Activated CD4-positive, alpha-beta memory T cell treated with anti-CD3 and anti-CD28 coated beads, Interleukin-2, amount 10 ng/mL, durations not matched to agents 7 days and 5 days (primary cell): ENCODE data around the gene LRRC71. TPM values are rescaled to one million over a fixed set of nuclear protein-coding genes. Genes with fewer than 3 reads are reported as not detected.

Source experiments
- CTCF ChIA-PET: fragments of 350-600 bp; sonication (Branson Sonifier 250); formaldehyde crosslinking; loops from one replicate; lab custom pipeline; 2021; ENCODE audit warnings: antibody characterized with exemption, inconsistent platforms; lab: Charles Lee
- POLR2A ChIA-PET: fragments of 350-600 bp; sonication (Branson Sonifier 250); formaldehyde crosslinking; loops from one replicate; lab custom pipeline; 2021; ENCODE audit warnings: antibody characterized with exemption; lab: Charles Lee
- DNase-seq: peaks from one replicate; pipeline ENCODE4 v3.0.0-alpha.2; 2020
- H3K27ac Mint-ChIP-seq: one replicate; pipeline ENCODE4 v1.8.0; 2021; ENCODE audit warnings: mild to moderate bottlenecking, mixed read lengths
- H3K27me3 Mint-ChIP-seq: one replicate; pipeline ENCODE4 v1.8.0; 2021; ENCODE audit warnings: mixed read lengths
- H3K36me3 Mint-ChIP-seq: one replicate; pipeline ENCODE4 v1.8.0; 2021; ENCODE audit warnings: low read depth, mixed read lengths
- H3K4me1 Mint-ChIP-seq: one replicate; pipeline ENCODE4 v1.8.0; 2021; ENCODE audit warnings: mixed read lengths
- H3K4me3 Mint-ChIP-seq: one replicate; pipeline ENCODE4 v1.8.0; 2021; ENCODE audit warnings: mild to moderate bottlenecking, mixed read lengths
- H3K9me3 Mint-ChIP-seq: one replicate; pipeline ENCODE4 v1.8.0; 2021; ENCODE audit warnings: mixed read lengths
- total RNA-seq, 2 experiments: library from RNA; stranded (reverse); gene quantifications; one replicate each; pipeline ENCODE4 v1.2.3, GENCODE V29; 2021

The LRRC71 gene
- total RNA-seq, 2 experiments from 2014 or later: not detected

DNA sequence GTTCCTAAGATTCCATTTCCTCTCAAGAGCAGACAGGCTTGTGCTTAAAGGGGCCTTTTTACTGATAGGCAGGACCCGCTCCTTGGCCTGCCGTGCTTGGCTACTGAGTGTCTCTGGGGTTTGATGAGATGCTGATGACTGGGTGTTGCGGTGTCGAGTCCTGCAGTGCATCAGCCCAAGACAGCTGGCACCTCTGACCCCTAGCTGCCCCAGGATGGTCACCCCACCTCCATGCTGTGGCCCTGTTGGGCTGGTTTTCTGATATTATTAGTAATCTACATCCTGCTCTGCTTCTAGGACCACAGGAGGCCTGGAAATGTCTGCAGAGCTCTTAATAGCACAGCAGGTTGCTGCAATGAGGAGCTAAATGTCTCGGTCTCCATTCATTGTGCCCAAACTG, 28.7 kb downstream of the LRRC71 start:
- Mint-ChIP-seq H3K4me1 (no peaks in the 10 kb centered on the region), H3K36me3 (peaks cover 12% of the 10 kb centered on the region), H3K9me3 (no peaks in the 10 kb centered on the region), H3K27me3 (peaks cover 2% of the 10 kb centered on the region), H3K27ac (no peak overlapping the region), H3K4me3 (no peak overlapping the region)
- no peak for DNase-seq
- CTCF ChIA-PET: interaction anchor here (1.1 to 1.7 kb wide), 2 partner anchors 15 to 125 kb away, joined by 3 to 5 read pairs; no protein-coding TSS in a partner anchor
- POLR2A ChIA-PET: interaction anchor here (0.9 kb wide), 1 partner anchor 28 kb away, joined by 3 read pairs; no protein-coding TSS in a partner anchor

DNA sequence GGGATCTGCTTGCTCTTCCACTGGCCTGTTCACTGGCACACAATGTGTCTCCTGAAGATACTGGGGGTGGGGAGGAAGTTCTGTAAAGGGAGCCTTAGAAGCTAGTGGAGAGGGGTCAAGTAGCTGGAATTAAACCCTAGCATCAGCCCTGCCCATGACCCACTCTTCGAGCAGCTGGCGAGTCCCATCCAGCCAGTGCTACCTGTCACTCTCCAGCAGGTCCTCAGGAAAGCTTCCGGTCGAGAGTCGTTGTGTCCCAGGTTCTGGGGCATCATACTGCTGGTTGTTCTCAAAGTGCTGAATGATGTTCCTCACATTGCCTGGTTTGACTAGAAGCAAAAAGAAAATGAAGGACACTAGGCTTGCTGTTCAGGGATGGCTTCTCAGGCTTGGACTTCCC, 30.9 kb downstream of the LRRC71 start:
- CTCF ChIA-PET: no interaction called here
- no peak overlapping the region for H3K27ac Mint-ChIP-seq
- H3K4me3 Mint-ChIP-seq: no peak overlapping the region
- H3K27me3 Mint-ChIP-seq: peaks cover 2% of the 10 kb centered on the region
- DNase-seq: no peak
- POLR2A ChIA-PET: no interaction called here
- no peaks in the 10 kb centered on the region for H3K4me1 Mint-ChIP-seq
- no peaks in the 10 kb centered on the region for H3K9me3 Mint-ChIP-seq
- peaks cover 5% of the 10 kb centered on the region for H3K36me3 Mint-ChIP-seq

DNA sequence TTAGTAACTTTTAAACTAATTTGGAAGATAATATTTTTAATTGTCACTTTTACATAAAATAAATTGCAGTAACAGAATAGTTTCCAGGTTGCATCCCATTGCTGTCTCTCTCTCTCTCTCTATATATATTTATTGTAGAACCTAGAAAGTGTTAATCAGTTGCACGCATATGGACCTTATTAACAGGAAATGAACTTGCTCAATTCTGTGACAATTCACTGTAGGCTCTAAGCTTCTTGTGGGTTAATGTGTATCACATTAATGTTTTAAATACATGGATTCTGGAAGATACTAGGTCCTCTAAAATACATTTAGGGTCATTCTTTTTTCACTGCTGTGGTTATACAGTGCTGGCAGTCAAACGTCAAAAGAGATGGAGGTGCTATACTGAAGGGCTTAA, 33.1 kb downstream of the LRRC71 start:
- H3K27me3 Mint-ChIP-seq: peaks cover 2% of the 10 kb centered on the region
- H3K4me3 Mint-ChIP-seq: no peak overlapping the region
- no peak for DNase-seq
- ChIA-PET CTCF (no interaction called here), POLR2A (no interaction called here)
- peaks cover 7% of the 10 kb centered on the region for H3K4me1 Mint-ChIP-seq
- H3K27ac Mint-ChIP-seq: no peak overlapping the region
- no peaks in the 10 kb centered on the region for H3K9me3 Mint-ChIP-seq
- peaks cover 7% of the 10 kb centered on the region for H3K36me3 Mint-ChIP-seq

DNA sequence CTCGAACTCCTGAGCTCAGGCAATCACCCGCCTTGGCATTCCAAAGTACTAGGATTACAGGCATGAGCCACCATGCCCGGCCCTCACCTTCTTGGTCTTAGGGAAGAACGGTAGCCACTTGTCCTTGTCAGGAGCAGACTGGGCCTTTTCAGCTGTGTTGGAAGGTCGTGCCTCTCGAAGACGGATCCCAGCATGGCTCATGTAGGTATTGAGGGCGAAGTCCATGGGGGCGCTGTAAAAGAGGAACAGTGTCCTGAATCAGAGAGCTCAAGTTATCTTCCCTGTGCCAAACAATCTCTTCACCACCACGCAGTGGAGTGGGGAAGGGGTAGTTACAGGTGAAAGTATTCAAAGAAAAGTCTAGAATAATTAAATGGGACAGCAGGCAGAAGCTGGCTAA, 35.9 kb downstream of the LRRC71 start:
- no peak for DNase-seq
- no peaks in the 10 kb centered on the region for H3K27me3 Mint-ChIP-seq
- peaks cover 16% of the 10 kb centered on the region for H3K4me1 Mint-ChIP-seq
- POLR2A ChIA-PET: no interaction called here
- no peak overlapping the region for H3K27ac Mint-ChIP-seq
- no peaks in the 10 kb centered on the region for H3K9me3 Mint-ChIP-seq
- peaks cover 8% of the 10 kb centered on the region for H3K36me3 Mint-ChIP-seq
- CTCF ChIA-PET: no interaction called here
- H3K4me3 Mint-ChIP-seq: no peak overlapping the region

DNA sequence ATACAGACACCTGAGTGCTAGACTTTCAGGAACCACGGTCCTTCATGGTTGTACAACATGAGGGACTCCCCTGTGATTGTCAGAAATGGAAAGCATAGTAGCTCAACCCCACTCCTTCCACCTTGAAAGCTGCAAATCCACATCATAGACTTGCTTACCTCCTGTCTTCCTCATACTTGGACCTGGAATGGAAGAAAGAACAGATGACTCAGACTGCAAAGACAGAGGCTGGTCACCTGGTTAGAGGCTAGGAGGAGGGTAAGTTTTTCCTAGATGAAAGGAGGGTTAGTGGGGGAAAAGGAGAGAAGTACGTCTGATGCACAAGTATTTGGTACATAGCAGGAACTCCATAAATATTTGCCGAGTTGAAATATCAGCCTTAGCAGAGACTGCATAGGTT, 37.2 kb downstream of the LRRC71 start:
- DNase-seq: no peak
- Mint-ChIP-seq H3K4me3 (no peak overlapping the region), H3K36me3 (peaks cover 12% of the 10 kb centered on the region), H3K27me3 (no peaks in the 10 kb centered on the region), H3K9me3 (no peaks in the 10 kb centered on the region), H3K27ac (no peak overlapping the region), H3K4me1 (peaks cover 26% of the 10 kb centered on the region)
- CTCF ChIA-PET: no interaction called here
- POLR2A ChIA-PET: no interaction called here

DNA sequence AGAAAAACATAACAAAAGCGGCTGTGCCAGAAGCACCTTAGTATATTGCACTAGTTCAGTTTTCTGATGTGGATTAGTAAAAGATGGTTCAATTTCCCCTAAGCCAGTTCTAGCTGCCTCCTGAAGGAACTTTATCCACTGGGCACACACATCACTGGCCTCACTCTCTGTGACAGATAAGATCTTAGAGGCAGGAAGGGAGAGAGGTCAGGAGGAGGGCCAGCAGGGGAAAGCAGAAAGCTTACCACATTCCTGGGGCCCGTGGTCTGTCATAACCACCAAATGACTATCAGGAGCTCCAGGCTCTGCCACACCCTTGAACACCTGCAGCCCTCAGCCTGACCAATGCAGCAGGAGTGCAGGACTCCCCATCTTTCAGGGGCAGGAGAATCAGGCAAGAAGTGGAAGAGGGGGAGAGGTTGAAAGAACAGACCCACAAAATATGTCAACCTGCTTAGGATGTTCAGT, 37.8 kb downstream of the LRRC71 start:
- Mint-ChIP-seq H3K4me3 (no peak overlapping the region), H3K9me3 (no peaks in the 10 kb centered on the region), H3K4me1 (peaks cover 31% of the 10 kb centered on the region), H3K27ac (no peak overlapping the region), H3K36me3 (peaks cover 12% of the 10 kb centered on the region), H3K27me3 (no peaks in the 10 kb centered on the region)
- no peak for DNase-seq
- ChIA-PET POLR2A (interaction anchor here (0.6 kb wide), 1 partner anchor 19 kb away, joined by 3 read pairs; no protein-coding TSS in a partner anchor), CTCF (interaction anchor here (1.0 to 2.7 kb wide), 3 partner anchors 12 to 269 kb away, joined by 3 to 12 read pairs (median 6); no protein-coding TSS in a partner anchor)

DNA sequence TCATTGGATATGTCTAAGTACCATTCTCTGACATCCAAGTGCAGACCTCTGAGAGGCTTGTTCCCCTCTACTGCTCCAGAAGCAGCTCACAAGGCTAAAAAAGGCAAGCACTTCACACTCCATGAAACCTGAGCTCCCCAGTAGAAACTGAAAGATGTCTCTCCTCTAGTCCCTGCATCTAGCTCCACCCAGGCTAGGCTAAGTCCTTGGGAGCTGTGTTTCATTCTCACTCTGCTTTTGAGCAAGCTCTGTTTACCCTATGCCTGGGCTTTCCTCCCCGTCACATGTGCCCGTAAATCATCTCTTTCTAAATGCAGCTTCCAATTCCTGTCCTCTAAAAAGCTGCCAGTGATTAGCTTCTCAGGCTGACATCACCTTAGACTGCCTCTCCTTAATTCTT, 39.0 kb downstream of the LRRC71 start:
- H3K27ac Mint-ChIP-seq: no peak overlapping the region
- no peak for DNase-seq
- peaks cover 43% of the 10 kb centered on the region for H3K4me1 Mint-ChIP-seq
- no peak overlapping the region for H3K4me3 Mint-ChIP-seq
- peaks cover 4% of the 10 kb centered on the region for H3K27me3 Mint-ChIP-seq
- CTCF ChIA-PET: interaction anchor here (0.8 to 2.7 kb wide), 4 partner anchors 11 to 270 kb away, joined by 3 to 12 read pairs (median 4); no protein-coding TSS in a partner anchor
- POLR2A ChIA-PET: no interaction called here
- no peaks in the 10 kb centered on the region for H3K9me3 Mint-ChIP-seq
- peaks cover 12% of the 10 kb centered on the region for H3K36me3 Mint-ChIP-seq

DNA sequence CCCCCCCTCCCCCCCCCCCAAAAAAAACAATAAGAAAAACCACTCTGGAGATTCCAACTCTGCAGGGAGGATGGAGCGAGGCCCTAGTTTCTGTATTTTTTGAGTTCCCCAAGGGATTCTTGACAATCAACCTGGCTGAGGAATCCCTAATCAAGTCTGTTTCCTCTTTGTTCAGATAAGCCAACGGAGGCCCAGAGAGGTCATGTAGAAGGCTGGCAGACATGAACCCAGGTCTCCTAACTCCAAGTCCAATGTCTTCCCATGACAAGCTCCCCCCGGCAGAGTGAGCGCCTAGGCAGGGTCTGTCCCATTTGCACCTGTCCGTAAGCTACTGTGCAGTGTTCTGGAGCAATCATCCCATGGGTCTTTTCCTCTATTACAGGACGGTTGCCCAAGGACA, 39.5 kb downstream of the LRRC71 start:
- peaks cover 5% of the 10 kb centered on the region for H3K27me3 Mint-ChIP-seq
- no peak overlapping the region for H3K27ac Mint-ChIP-seq
- H3K4me1 Mint-ChIP-seq: peaks cover 43% of the 10 kb centered on the region
- no peak overlapping the region for H3K4me3 Mint-ChIP-seq
- ChIA-PET CTCF (interaction anchor here (0.8 to 2.7 kb wide), 4 partner anchors 10 to 70 kb away, joined by 3 to 12 read pairs (median 5); no protein-coding TSS in a partner anchor), POLR2A (no interaction called here)
- H3K36me3 Mint-ChIP-seq: peaks cover 12% of the 10 kb centered on the region
- no peaks in the 10 kb centered on the region for H3K9me3 Mint-ChIP-seq
- no peak for DNase-seq

DNA sequence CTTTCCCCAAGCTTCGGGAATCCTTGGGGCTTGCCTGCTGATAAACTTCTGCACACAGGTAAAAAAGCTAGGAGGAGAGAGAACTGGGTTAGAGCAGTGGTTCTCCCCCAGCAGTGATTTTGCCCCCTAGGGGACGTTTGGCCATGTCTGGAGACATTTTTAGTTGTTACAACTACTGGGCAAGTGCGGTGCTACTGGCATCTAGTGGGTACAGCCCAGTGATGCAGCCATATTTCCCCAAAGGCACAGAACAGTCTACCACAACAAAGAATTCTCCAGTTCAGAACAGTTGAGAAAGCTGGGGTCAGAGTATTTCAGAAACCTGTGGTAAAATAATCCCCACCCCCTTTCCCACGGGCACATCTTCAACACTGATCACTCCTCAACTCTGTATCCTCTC, 41.3 kb downstream of the LRRC71 start:
- Mint-ChIP-seq H3K9me3 (no peaks in the 10 kb centered on the region), H3K4me1 (peaks cover 43% of the 10 kb centered on the region), H3K27ac (no peak overlapping the region), H3K4me3 (no peak overlapping the region), H3K27me3 (peaks cover 22% of the 10 kb centered on the region), H3K36me3 (peaks cover 12% of the 10 kb centered on the region)
- ChIA-PET CTCF (interaction anchor here (0.6 to 1.8 kb wide), 6 partner anchors 9 to 69 kb away, joined by 3 to 6 read pairs (median 4); no protein-coding TSS in a partner anchor), POLR2A (no interaction called here)
- peak; percentile 52 for DNase-seq

DNA sequence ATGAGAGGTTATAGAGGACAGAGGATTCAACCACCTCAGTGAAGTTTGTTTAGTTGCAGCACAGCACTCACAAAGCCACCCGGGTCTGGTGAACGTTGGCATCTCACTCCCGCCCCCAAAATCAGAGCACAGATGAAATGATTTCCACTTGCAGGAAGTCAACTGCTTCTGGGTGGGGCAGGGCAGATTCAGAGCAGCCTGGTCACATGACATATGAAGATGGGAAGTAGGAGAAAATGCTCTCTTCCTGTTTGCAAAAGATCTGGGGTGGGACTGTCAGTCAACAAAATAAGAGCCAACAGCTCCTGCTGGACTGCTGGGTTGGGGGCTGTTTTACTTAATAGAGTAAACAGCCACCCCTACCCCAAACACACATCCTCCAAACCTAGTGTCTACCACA, 43.2 kb downstream of the LRRC71 start:
- POLR2A ChIA-PET: interaction anchor here (0.7 kb wide), 1 partner anchor 296 kb away, joined by 3 read pairs; no protein-coding TSS in a partner anchor
- peak; percentile 64 for DNase-seq
- CTCF ChIA-PET: interaction anchor here (1.8 to 1.9 kb wide), 2 partner anchors 15 to 52 kb away, joined by 4 to 5 read pairs; no protein-coding TSS in a partner anchor

DNA sequence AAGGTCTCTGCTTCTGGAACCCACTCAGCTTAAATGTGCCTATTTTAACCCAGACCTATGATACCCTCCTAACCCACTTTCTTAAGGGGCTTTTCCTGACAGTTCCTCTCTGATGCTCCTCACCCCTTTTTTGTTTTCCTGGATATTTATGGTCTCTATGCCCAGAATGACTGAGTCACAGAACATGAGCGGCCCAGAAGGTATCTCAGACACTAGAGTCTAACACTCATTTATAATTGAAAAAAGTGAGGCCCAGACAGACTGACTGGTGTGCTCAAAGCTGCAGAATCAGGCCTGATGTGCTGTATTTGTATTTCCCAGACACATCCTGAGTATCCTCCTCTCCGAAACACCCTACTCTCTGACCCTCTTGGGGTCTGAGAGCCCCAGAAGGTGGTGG, 44.0 kb downstream of the LRRC71 start:
- Mint-ChIP-seq H3K9me3 (no peaks in the 10 kb centered on the region), H3K36me3 (peaks cover 8% of the 10 kb centered on the region), H3K4me1 (peaks cover 32% of the 10 kb centered on the region), H3K27ac (no peak overlapping the region), H3K4me3 (no peak overlapping the region), H3K27me3 (peaks cover 29% of the 10 kb centered on the region)
- ChIA-PET CTCF (interaction anchor here (1.9 kb wide), 1 partner anchor 16 kb away, joined by 5 read pairs; no protein-coding TSS in a partner anchor), POLR2A (no interaction called here)
- DNase-seq: no peak

More for the DNA sequence above, 43.2 kb downstream of the LRRC71 start:
- Mint-ChIP-seq H3K9me3 (no peaks in the 10 kb centered on the region), H3K27me3 (peaks cover 27% of the 10 kb centered on the region), H3K4me3 (peak overlapping the region; percentile 76), H3K36me3 (peaks cover 8% of the 10 kb centered on the region), H3K27ac (peak overlapping the region; percentile 62), H3K4me1 (peaks cover 36% of the 10 kb centered on the region)

DNA sequence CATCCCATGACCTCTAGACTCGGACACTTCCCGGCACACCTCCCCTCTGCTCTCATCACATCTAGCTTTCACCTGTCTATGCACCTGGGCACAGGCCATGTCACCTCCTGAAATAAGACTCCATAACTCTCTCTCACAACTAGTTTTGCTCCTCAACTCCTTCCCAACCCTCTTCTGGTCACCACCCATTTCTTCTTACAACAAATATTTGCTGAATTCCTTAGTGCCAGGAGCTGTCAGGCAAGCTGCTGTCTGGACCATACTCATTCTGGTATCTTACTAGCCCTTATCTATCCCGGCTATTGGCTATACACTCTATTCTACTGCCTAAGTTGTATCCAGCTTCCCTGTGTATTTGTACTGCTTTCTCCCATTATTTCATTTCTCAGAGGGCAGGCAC, 49.1 kb downstream of the LRRC71 start:
- H3K27me3 Mint-ChIP-seq: peaks cover 48% of the 10 kb centered on the region
- H3K36me3 Mint-ChIP-seq: no peaks in the 10 kb centered on the region
- no peaks in the 10 kb centered on the region for H3K9me3 Mint-ChIP-seq
- ChIA-PET CTCF (interaction anchor here (1.1 to 2.1 kb wide), 6 partner anchors 10 to 345 kb away, joined by 3 to 12 read pairs (median 5); no protein-coding TSS in a partner anchor), POLR2A (interaction anchor here (0.6 kb wide), 1 partner anchor 162 kb away, joined by 3 read pairs; no protein-coding TSS in a partner anchor)
- peaks cover under 1% of the 10 kb centered on the region for H3K4me1 Mint-ChIP-seq
- no peak overlapping the region for H3K27ac Mint-ChIP-seq
- H3K4me3 Mint-ChIP-seq: no peak overlapping the region
- no peak for DNase-seq

DNA sequence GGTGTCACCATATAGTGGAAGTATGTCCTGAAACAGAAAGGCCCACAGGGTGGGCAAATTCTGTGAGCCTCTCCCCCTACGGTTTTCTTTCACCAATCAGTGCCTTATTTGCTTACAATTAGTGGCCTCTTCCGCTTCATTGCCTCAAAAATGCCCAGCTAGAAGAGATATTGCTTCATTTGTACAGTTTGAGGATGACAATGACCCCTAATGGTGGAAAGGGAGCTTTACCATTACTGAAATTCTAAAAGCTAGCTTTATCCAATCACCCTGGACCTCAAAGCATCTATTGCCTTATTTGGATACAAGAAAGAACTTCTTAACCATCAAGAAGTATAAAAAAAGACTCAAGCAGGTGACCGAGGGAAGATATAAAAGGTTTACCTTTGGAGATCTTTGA, 49.6 kb downstream of the LRRC71 start:
- Mint-ChIP-seq H3K9me3 (no peaks in the 10 kb centered on the region), H3K4me3 (no peak overlapping the region), H3K27ac (no peak overlapping the region), H3K27me3 (peaks cover 52% of the 10 kb centered on the region), H3K4me1 (no peaks in the 10 kb centered on the region), H3K36me3 (no peaks in the 10 kb centered on the region)
- ChIA-PET POLR2A (no interaction called here), CTCF (interaction anchor here (0.9 to 2.1 kb wide), 8 partner anchors 9 to 346 kb away, joined by 3 to 12 read pairs (median 4); no protein-coding TSS in a partner anchor)
- no peak for DNase-seq
